GM12874 (cell line): ENCODE results near the gene MFRP.
A peak's percentile ranks its signal among the peaks of the same experiment; 100 is the strongest.

Experiments used
- CTCF ChIP-seq: IDR thresholded peaks from 2 replicates; pipeline ENCODE4 v1.5.1; 2011; ENCODE audit warnings: low read depth, mild to moderate bottlenecking, control low read depth, low read length, moderate library complexity; ENCODE audit not compliant: insufficient read depth

The MFRP gene

GRCh38 chr11:119329320-119329719 is 17.2 kb downstream of the MFRP start:
- no peak for TF ChIP-seq CTCF

- TF ChIP-seq CTCF, result no peak
These were observed 22.3 kb downstream of the MFRP start for GRCh38 chr11:119324189-119324588.

- TF ChIP-seq CTCF, result peak; percentile 84
These were observed 22.9 kb downstream of the MFRP start for GRCh38 chr11:119323532-119324033.

GRCh38 chr11:119322921-119323531 is 23.5 kb downstream of the MFRP start:
- TF ChIP-seq CTCF, result no peak

- no peak for TF ChIP-seq CTCF
These were observed 24.2 kb downstream of the MFRP start for GRCh38 chr11:119322360-119322739.

- TF ChIP-seq CTCF, result no peak
These were observed 25.6 kb downstream of the MFRP start for GRCh38 chr11:119320776-119321524.

- TF ChIP-seq CTCF, result no peak
These were observed 26.2 kb downstream of the MFRP start for GRCh38 chr11:119320240-119320775.
